ENCODE measurements around the gene ITGA3.

- TF ChIP-seq RAD21 (IDR thresholded peaks at IDR 0.05; ENCODE audit: low read depth) (no peak), CREB1 (IDR thresholded peaks at IDR 0.05; ENCODE audit: low read depth) (no peak), USF1 (IDR thresholded peaks at IDR 0.05) (no peak), EP300 (IDR thresholded peaks at IDR 0.05; ENCODE audit: borderline replicate concordance) (no peak)
Observed at GRCh38 chr17:50096092-50096491, 40.2 kb downstream of the ITGA3 start.
